ENCODE data around the gene CYSTM1. TPM values are rescaled to one million over a fixed set of nuclear protein-coding genes. Genes with fewer than 3 reads are reported as not detected.

Gene CYSTM1
- total RNA-seq, 1 donor from 2014 or later, result 51.6 TPM

- TF ChIP-seq POLR2A (IDR thresholded peaks at IDR 0.05), result no peak
- no peak for TF ChIP-seq POLR2AphosphoS5 (IDR thresholded peaks at IDR 0.05; ENCODE audit: insufficient read depth in 1 of 2, low read depth in 1 of 2)
- no peak overlapping the region for H3K4me3 ChIP-seq
- intact Hi-C loops (cut with DNase I), result no loop called here
- DNase-seq (ENCODE audit: extremely low spot score in 2 of 2), result no peak
- no peaks in the 10 kb centered on the region for H3K9me3 ChIP-seq
- H3K27ac ChIP-seq, result no peak overlapping the region
- H3K36me3 ChIP-seq, result no peaks in the 10 kb centered on the region
- peaks cover 6% of the 10 kb centered on the region for H3K4me1 ChIP-seq
- no peaks in the 10 kb centered on the region for H3K27me3 ChIP-seq
Measured at GRCh38 chr5:140159014-140159927, 15.7 kb upstream of the CYSTM1 start.

GRCh38 chr5:140162275-140162674 lies 12.7 kb upstream of the CYSTM1 start:
- Histone ChIP-seq H3K36me3 (no peaks in the 10 kb centered on the region), H3K27me3 (no peaks in the 10 kb centered on the region), H3K4me1 (no peaks in the 10 kb centered on the region), H3K9me3 (no peaks in the 10 kb centered on the region), H3K4me3 (no peak overlapping the region), H3K27ac (no peak overlapping the region)
- intact Hi-C loops (cut with DNase I), result no loop called here
- no peak for TF ChIP-seq POLR2A (IDR thresholded peaks at IDR 0.05)
- no peak for TF ChIP-seq POLR2AphosphoS5 (IDR thresholded peaks at IDR 0.05; ENCODE audit: insufficient read depth in 1 of 2, low read depth in 1 of 2)
- no peak for TF ChIP-seq CTCF (IDR thresholded peaks at IDR 0.05)
- DNase-seq (ENCODE audit: extremely low spot score in 2 of 2), result no peak

GRCh38 chr5:140162781-140163180 lies 12.2 kb upstream of the CYSTM1 start:
- Histone ChIP-seq H3K9me3 (no peaks in the 10 kb centered on the region), H3K27ac (no peak overlapping the region), H3K4me1 (no peaks in the 10 kb centered on the region), H3K4me3 (no peak overlapping the region), H3K36me3 (no peaks in the 10 kb centered on the region), H3K27me3 (no peaks in the 10 kb centered on the region)
- TF ChIP-seq POLR2A (IDR thresholded peaks at IDR 0.05) (no peak), CTCF (IDR thresholded peaks at IDR 0.05) (no peak), POLR2AphosphoS5 (IDR thresholded peaks at IDR 0.05; ENCODE audit: insufficient read depth in 1 of 2, low read depth in 1 of 2) (no peak)
- intact Hi-C loops (cut with DNase I), result no loop called here
- DNase-seq (ENCODE audit: extremely low spot score in 2 of 2), result no peak

GRCh38 chr5:140165101-140165922 lies 9.7 kb upstream of the CYSTM1 start:
- intact Hi-C loops (cut with DNase I), result no loop called here
- H3K36me3 ChIP-seq, result no peaks in the 10 kb centered on the region
- no peak overlapping the region for H3K27ac ChIP-seq
- H3K4me1 ChIP-seq, result no peaks in the 10 kb centered on the region
- H3K4me3 ChIP-seq, result no peak overlapping the region
- no peak for DNase-seq (ENCODE audit: extremely low spot score in 2 of 2)
- no peaks in the 10 kb centered on the region for H3K9me3 ChIP-seq
- TF ChIP-seq POLR2A (IDR thresholded peaks at IDR 0.05), result no peak
- H3K27me3 ChIP-seq, result no peaks in the 10 kb centered on the region

GRCh38 chr5:140165923-140166270 lies 9.1 kb upstream of the CYSTM1 start:
- Histone ChIP-seq H3K9me3 (no peaks in the 10 kb centered on the region), H3K4me3 (no peak overlapping the region), H3K36me3 (no peaks in the 10 kb centered on the region), H3K27me3 (no peaks in the 10 kb centered on the region), H3K27ac (no peak overlapping the region), H3K4me1 (no peaks in the 10 kb centered on the region)
- TF ChIP-seq POLR2A (IDR thresholded peaks at IDR 0.05), result no peak
- no peak for TF ChIP-seq POLR2AphosphoS5 (IDR thresholded peaks at IDR 0.05; ENCODE audit: insufficient read depth in 1 of 2, low read depth in 1 of 2)
- TF ChIP-seq CTCF (IDR thresholded peaks at IDR 0.05), result no peak
- no peak for DNase-seq (ENCODE audit: extremely low spot score in 2 of 2)
- intact Hi-C loops (cut with DNase I), result no loop called here
